Posterior cingulate gyrus (tissue), 11 donors: ENCODE results near the gene KBTBD2.
"Not testable (repeated sequence)": the region's sequence is repeated elsewhere in the genome, so short reads cannot be mapped to it uniquely, and the experiment has no call there.

ENCODE experiments used
- DNase-seq, 10 donors: peaks; one replicate each; pipeline versions ENCODE4 v3.0.0 to v3.0.0-alpha.2; 2020 to 2021; ENCODE audit warnings: mixed read lengths in 3 of 10
- intact Hi-C: fragments of 100-400 bp; cut with DNase I; formaldehyde crosslinking; loops from one replicate; pipeline ENCODE4 v1.15.1; 2023

The KBTBD2 gene

GRCh38 chr7:32860090-32860489 lies 31.5 kb downstream of the KBTBD2 start:
- DNase-seq: no peak
- intact Hi-C loops: no loop called here

- no peak for DNase-seq
- intact Hi-C loops: no loop called here
Measured at GRCh38 chr7:32858648-32859047, 32.9 kb downstream of the KBTBD2 start.

- DNase-seq, intact Hi-C loops: not testable (repeated sequence)
Measured at GRCh38 chr7:32857063-32857462, 34.5 kb downstream of the KBTBD2 start.

- DNase-seq, intact Hi-C loops: not testable (repeated sequence)
Measured at GRCh38 chr7:32855837-32856775, 35.5 kb downstream of the KBTBD2 start.

GRCh38 chr7:32850654-32851053 lies 40.9 kb downstream of the KBTBD2 start:
- intact Hi-C loops, DNase-seq: not testable (repeated sequence)

GRCh38 chr7:32848655-32849054 lies 42.9 kb downstream of the KBTBD2 start:
- intact Hi-C loops: loop anchor here (5.0 kb wide), 1 partner anchor 44 kb away; the partner anchor contains the start of gene KBTBD2

GRCh38 chr7:32846630-32847225 lies 44.8 kb downstream of the KBTBD2 start:
- intact Hi-C loops: loop anchor here (1.0 to 5.0 kb wide), 2 partner anchors 46 to 97 kb away; partner anchors contain the start of gene KBTBD2
- peak; percentile 66 to 94 (median 83) for DNase-seq

More at GRCh38 chr7:32848655-32849054, 42.9 kb downstream of the KBTBD2 start:
- DNase-seq: not testable (repeated sequence)

- intact Hi-C loops: loop anchor here (5.0 kb wide), 1 partner anchor 48 kb away; the partner anchor contains the start of gene KBTBD2
Measured at GRCh38 chr7:32844748-32845147, 46.8 kb downstream of the KBTBD2 start.

GRCh38 chr7:32843763-32844162 lies 47.8 kb downstream of the KBTBD2 start:
- intact Hi-C loops: not testable (repeated sequence)

More at GRCh38 chr7:32844748-32845147, 46.8 kb downstream of the KBTBD2 start:
- peak in 1 of 10 donors; percentile 58 for DNase-seq

GRCh38 chr7:32839846-32840245 lies 51.7 kb downstream of the KBTBD2 start:
- intact Hi-C loops, DNase-seq: not testable (repeated sequence)

More at GRCh38 chr7:32843763-32844162, 47.8 kb downstream of the KBTBD2 start:
- DNase-seq: not testable (repeated sequence)

- DNase-seq, intact Hi-C loops: not testable (repeated sequence)
Measured at GRCh38 chr7:32828996-32829752, 62.4 kb downstream of the KBTBD2 start.
